Mesothelial cell of epicardium (in vitro differentiated cells): ENCODE data around the gene SIK2. TPM values are rescaled to one million over a fixed set of nuclear protein-coding genes. Genes with fewer than 3 reads are reported as not detected.

Source experiments
- DNase-seq, 2 experiments: peaks; one replicate each; pipeline ENCODE4 v3.0.0; 2021; ENCODE audit warnings: low spot score in 2 of 2; ENCODE audit not compliant: unreplicated experiment in 2 of 2
- H3K27ac Mint-ChIP-seq: 2 replicates; pipeline ENCODE4 v1.8.0; 2021; ENCODE audit warnings: mixed read lengths
- H3K27me3 Mint-ChIP-seq: 2 replicates; pipeline ENCODE4 v1.8.0; 2021; ENCODE audit warnings: low read depth, mixed read lengths
- H3K36me3 Mint-ChIP-seq: 2 replicates; pipeline ENCODE4 v1.8.0; 2021; ENCODE audit warnings: mixed read lengths
- H3K4me1 Mint-ChIP-seq: 2 replicates; pipeline ENCODE4 v1.8.0; 2021; ENCODE audit warnings: mixed read lengths
- H3K4me3 Mint-ChIP-seq: 2 replicates; pipeline ENCODE4 v1.8.0; 2021; ENCODE audit warnings: mild to moderate bottlenecking, moderate library complexity, mixed read lengths
- H3K9me3 Mint-ChIP-seq: 2 replicates; pipeline ENCODE4 v1.8.0; 2021; ENCODE audit warnings: mixed read lengths
- total RNA-seq: library from RNA; stranded (reverse); gene quantifications from 3 replicates; pipeline ENCODE4 v1.2.1, GENCODE V29; 2021
- TF ChIP-seq, protein P1 (sequence below): fragments of 200-600 bp; sonication (generic); IDR thresholded peaks from one replicate; pipeline ENCODE4 v1.5.0; 2021; ENCODE audit warnings: antibody characterized with exemption; ENCODE audit not compliant: unreplicated experiment

SIK2 gene
- total RNA-seq, 1 donor from 2014 or later, result 17.1 TPM

DNA sequence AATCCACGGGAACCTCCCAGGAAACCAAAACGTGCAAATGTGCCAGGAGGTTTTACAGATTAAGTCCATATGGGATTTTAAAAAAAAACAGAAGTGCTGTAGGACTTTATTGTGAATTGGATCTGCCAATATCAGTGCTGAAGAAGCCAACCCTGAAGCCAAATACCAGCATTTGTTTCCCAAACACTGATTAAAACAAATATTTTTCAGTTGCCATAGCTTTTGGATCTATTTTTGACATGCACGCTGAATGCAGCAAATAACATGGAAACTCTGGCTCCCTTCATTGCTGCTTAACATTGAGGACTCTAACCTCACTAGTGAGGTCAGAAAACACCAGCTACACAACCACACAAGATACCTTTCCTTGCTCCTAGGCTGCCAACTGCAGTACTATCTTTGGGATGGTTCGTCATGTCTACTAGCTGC, 28.4 kb upstream of the SIK2 start:
- TF ChIP-seq, protein P1, sequence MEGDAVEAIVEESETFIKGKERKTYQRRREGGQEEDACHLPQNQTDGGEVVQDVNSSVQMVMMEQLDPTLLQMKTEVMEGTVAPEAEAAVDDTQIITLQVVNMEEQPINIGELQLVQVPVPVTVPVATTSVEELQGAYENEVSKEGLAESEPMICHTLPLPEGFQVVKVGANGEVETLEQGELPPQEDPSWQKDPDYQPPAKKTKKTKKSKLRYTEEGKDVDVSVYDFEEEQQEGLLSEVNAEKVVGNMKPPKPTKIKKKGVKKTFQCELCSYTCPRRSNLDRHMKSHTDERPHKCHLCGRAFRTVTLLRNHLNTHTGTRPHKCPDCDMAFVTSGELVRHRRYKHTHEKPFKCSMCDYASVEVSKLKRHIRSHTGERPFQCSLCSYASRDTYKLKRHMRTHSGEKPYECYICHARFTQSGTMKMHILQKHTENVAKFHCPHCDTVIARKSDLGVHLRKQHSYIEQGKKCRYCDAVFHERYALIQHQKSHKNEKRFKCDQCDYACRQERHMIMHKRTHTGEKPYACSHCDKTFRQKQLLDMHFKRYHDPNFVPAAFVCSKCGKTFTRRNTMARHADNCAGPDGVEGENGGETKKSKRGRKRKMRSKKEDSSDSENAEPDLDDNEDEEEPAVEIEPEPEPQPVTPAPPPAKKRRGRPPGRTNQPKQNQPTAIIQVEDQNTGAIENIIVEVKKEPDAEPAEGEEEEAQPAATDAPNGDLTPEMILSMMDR, result no peak
- Mint-ChIP-seq H3K27ac (no peak overlapping the region), H3K9me3 (no peaks in the 10 kb centered on the region), H3K36me3 (no peaks in the 10 kb centered on the region), H3K4me3 (no peak overlapping the region), H3K27me3 (no peaks in the 10 kb centered on the region), H3K4me1 (peaks cover 21% of the 10 kb centered on the region)
- no peak for DNase-seq

DNA sequence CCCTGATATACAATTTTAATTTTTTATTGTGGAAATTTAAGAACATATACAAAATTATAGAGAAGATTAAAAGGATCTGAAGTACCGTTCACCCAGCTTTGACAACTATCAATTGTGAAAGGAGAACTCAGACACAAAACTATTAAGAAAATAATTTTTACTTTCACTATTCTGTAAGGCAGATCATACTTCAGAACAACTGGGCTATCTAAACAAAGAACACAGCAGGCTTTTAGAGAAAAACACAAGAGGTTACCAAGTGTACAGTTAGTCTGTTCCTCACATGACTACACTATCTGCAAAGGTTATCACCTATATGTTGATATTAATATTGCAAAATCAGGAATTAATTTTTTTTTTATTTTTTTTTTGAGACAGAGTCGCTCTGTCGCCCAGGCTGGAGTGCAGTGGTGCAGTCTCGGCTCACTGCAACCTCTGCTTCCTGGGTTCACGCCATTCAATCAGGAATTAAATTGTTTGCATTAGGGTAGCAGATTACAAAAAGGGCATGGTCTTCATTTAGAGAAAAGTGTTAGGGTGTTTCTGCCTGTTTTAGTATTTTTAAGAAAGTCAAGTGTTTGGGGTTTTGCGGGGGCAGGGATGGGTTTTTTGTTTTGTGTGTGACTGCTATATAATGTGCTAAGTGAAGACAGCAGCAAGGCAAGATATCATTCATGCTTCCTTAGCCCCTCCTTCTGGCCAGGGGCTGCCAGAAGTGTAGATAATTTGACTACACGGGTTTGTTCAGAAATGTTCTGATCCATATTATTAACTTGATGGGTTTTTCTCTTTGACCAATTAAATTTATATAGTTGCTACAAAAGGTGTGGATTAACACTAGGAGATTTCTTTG, 27.6 kb upstream of the SIK2 start:
- H3K36me3 Mint-ChIP-seq, result no peaks in the 10 kb centered on the region
- no peaks in the 10 kb centered on the region for H3K27me3 Mint-ChIP-seq
- H3K4me3 Mint-ChIP-seq, result no peak overlapping the region
- no peak for DNase-seq
- peak overlapping the region; percentile 8 for H3K27ac Mint-ChIP-seq
- H3K9me3 Mint-ChIP-seq, result no peaks in the 10 kb centered on the region
- TF ChIP-seq, protein P1, result no peak
- peaks cover 20% of the 10 kb centered on the region for H3K4me1 Mint-ChIP-seq

DNA sequence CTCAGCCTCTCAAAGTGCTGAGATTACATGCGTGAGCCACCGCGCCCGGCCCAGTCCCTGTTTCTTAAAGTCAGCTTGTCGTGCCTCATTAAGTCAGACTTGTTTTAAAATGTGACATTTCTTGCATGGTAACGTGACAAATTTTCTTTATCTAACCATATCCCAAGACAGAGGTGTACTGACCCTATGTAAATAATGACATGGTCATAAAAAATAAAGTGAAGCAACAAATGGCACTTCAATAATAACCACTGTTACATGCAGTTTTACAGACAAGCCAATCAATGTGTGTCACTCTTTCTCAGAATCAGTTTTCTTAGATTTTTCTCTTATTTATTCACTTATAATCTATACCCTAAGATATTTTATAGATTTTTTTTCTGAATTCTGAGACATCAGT, 26.5 kb upstream of the SIK2 start:
- H3K27ac Mint-ChIP-seq, result no peak overlapping the region
- no peaks in the 10 kb centered on the region for H3K9me3 Mint-ChIP-seq
- H3K27me3 Mint-ChIP-seq, result no peaks in the 10 kb centered on the region
- no peak overlapping the region for H3K4me3 Mint-ChIP-seq
- H3K4me1 Mint-ChIP-seq, result peaks cover 16% of the 10 kb centered on the region
- TF ChIP-seq, protein P1, result no peak
- no peaks in the 10 kb centered on the region for H3K36me3 Mint-ChIP-seq
- no peak for DNase-seq

DNA sequence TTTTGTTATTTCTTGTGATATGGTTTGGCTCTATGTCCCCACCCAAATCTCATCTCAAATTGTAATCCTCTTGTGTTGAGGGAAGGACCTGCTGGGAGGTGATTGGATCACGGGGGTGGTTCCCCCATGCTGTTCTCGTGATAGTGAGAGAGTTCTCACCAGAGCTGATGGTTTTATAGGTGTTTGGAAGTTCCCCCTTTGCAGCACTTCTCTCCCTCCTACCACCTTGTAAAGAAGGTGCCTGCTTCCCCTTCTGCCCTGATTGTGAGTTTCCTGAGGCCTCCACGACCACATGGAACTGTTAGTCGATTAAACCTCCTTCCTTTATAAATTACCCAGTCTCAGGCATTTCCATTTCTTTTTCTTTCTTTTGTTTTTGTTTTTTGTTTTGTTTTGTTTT, 24.4 kb upstream of the SIK2 start:
- Mint-ChIP-seq H3K9me3 (no peaks in the 10 kb centered on the region), H3K27ac (no peak overlapping the region), H3K4me1 (peaks cover 13% of the 10 kb centered on the region), H3K36me3 (no peaks in the 10 kb centered on the region), H3K27me3 (no peaks in the 10 kb centered on the region), H3K4me3 (no peak overlapping the region)
- TF ChIP-seq, protein P1, result no peak
- no peak for DNase-seq

DNA sequence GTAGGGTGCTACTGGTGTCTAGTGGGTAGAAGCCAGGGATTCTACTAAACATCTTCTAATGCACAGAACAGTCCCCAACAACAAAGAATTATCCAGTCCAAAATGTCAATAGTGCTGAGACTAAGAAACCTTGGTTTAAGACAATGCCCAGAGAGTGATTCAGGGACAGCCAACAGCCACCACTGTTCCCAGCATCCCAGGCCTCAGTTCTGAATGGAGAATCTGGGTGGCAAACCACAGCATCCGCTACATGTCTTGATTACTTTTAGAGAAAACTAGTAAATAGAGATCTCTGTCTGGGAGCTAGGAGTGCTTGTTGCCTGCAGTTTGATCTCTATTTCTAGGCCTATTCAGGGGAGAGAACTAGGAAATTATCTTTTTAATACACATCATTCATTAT, 20.9 kb upstream of the SIK2 start:
- Mint-ChIP-seq H3K27me3 (no peaks in the 10 kb centered on the region), H3K9me3 (no peaks in the 10 kb centered on the region), H3K27ac (no peak overlapping the region), H3K36me3 (no peaks in the 10 kb centered on the region), H3K4me1 (no peaks in the 10 kb centered on the region), H3K4me3 (no peak overlapping the region)
- TF ChIP-seq, protein P1, result no peak
- no peak for DNase-seq
